Esophagus (tissue), 2 donors: Measurements from ENCODE around the gene AGPAT4. TPM values are rescaled to one million over a fixed set of nuclear protein-coding genes. Genes with fewer than 3 reads are reported as not detected.

Source experiments
- H3K27ac ChIP-seq, 2 donors: one replicate each; pipeline ENCODE4 v1.5.1; 2013; ENCODE audit warnings: low read depth in 2 of 2, mild to moderate bottlenecking in 2 of 2, inconsistent platforms in 1 of 2, low read length in 1 of 2, moderate library complexity in 1 of 2
- H3K27me3 ChIP-seq, 2 donors: one replicate each; pipeline ENCODE4 v1.6.1; 2013; ENCODE audit warnings: low read length in 2 of 2, control low read depth in 1 of 2, mild to moderate bottlenecking in 1 of 2; ENCODE audit not compliant: insufficient read depth in 2 of 2, control insufficient read depth in 1 of 2
- H3K36me3 ChIP-seq, 2 donors: one replicate each; pipeline ENCODE4 v1.6.1; 2013; ENCODE audit warnings: low read length in 1 of 2; ENCODE audit not compliant: control insufficient read depth in 2 of 2, insufficient read depth in 2 of 2
- H3K4me1 ChIP-seq, 2 donors: one replicate each; pipeline ENCODE4 v1.6.1; 2013; ENCODE audit warnings: low read length in 1 of 2; ENCODE audit not compliant: control insufficient read depth in 2 of 2, insufficient read depth in 2 of 2
- H3K4me3 ChIP-seq, 2 donors: one replicate each; pipeline ENCODE4 v1.5.1; 2013; ENCODE audit warnings: low read length in 2 of 2, mild to moderate bottlenecking in 2 of 2, low read depth in 1 of 2, moderate library complexity in 1 of 2
- H3K9me3 ChIP-seq, 2 donors: one replicate each; pipeline ENCODE4 v1.6.1; 2013; ENCODE audit warnings: mild to moderate bottlenecking in 2 of 2, low read depth in 1 of 2, low read length in 1 of 2, moderate library complexity in 1 of 2; ENCODE audit not compliant: control insufficient read depth in 2 of 2, insufficient read depth in 1 of 2
- WGBS, 2 donors: extraction: QIAGEN DNeasy Blood & Tissue Kit; methylation state at CpG; one replicate each; pipeline ENCODE4 v1.1.7; 2013; 5-methylcytosine and 5-hydroxymethylcytosine counted together
- polyA plus RNA-seq, 2 donors: library from polyadenylated mRNA; stranded (reverse); fragments of 200-250 nt; gene quantifications; one replicate each; pipeline ENCODE4 v1.2.3, GENCODE V29; 2013
- donor health status: healthy with polysubstance abuse.
- donor health status: Bipolar disorder and iron deficiency.

AGPAT4 gene
- polyA plus RNA-seq, 2 donors = 1.4 to 2.0 TPM

- WGBS, 2 donors = 89% methylated on average over 9 of the region's 9 CpGs
- H3K4me3 ChIP-seq = no peak overlapping the region
- H3K36me3 ChIP-seq = peaks cover 0 to 18% of the 10 kb centered on the region in 2 donors
These were observed 121.4 kb downstream of the AGPAT4 start for GRCh38 chr6:161152527-161152862.

GRCh38 chr6:161151660-161152526, 122.0 kb downstream of the AGPAT4 start:
- H3K36me3 ChIP-seq = peaks cover 0 to 18% of the 10 kb centered on the region in 2 donors
- 93% methylated on average over 17 to 19 of the region's 19 CpGs for WGBS, 2 donors
- no peak overlapping the region for H3K4me3 ChIP-seq

More at GRCh38 chr6:161152527-161152862, 121.4 kb downstream of the AGPAT4 start:
- H3K9me3 ChIP-seq = no peaks in the 10 kb centered on the region
- no peak overlapping the region for H3K27ac ChIP-seq
- H3K4me1 ChIP-seq = no peaks in the 10 kb centered on the region
- H3K27me3 ChIP-seq = no peaks in the 10 kb centered on the region

GRCh38 chr6:161151059-161151645, 122.7 kb downstream of the AGPAT4 start:
- H3K36me3 ChIP-seq = peaks cover 0 to 20% of the 10 kb centered on the region in 2 donors
- no peaks in the 10 kb centered on the region for H3K4me1 ChIP-seq
- H3K27me3 ChIP-seq = no peaks in the 10 kb centered on the region
- no peak overlapping the region for H3K27ac ChIP-seq
- no peaks in the 10 kb centered on the region for H3K9me3 ChIP-seq
- H3K4me3 ChIP-seq = no peak overlapping the region
- 96% methylated on average over 18 of the region's 18 CpGs for WGBS, 2 donors

More at GRCh38 chr6:161151660-161152526, 122.0 kb downstream of the AGPAT4 start:
- H3K4me1 ChIP-seq = no peaks in the 10 kb centered on the region
- no peak overlapping the region for H3K27ac ChIP-seq
- no peaks in the 10 kb centered on the region for H3K27me3 ChIP-seq
- H3K9me3 ChIP-seq = no peaks in the 10 kb centered on the region

DNA sequence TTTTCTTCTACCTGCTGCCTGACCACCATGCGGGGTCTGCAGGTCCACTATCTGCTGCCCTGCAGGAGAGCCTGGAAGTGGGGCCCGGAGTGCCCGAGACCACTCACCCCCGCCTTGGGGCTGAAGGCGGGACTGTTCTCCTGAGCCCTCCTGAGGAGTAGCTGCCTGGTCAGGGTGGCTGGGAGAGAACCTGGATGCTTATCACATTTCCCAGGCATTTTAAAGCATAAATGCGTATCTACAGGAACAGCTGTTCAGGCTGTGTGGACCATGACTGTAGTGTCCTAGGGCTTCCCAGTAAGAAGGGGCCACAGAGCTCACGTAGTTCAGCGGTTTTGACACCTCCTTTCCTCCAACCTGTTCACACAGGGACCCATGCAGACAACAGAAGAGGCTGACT, 123.3 kb downstream of the AGPAT4 start:
- 93 to 96% methylated on average over 8 of the region's 8 CpGs for WGBS, 2 donors
- Histone ChIP-seq H3K36me3 (peaks cover 0 to 20% of the 10 kb centered on the region in 2 donors), H3K4me1 (no peaks in the 10 kb centered on the region), H3K27me3 (no peaks in the 10 kb centered on the region), H3K9me3 (no peaks in the 10 kb centered on the region), H3K4me3 (no peak overlapping the region), H3K27ac (no peak overlapping the region)

DNA sequence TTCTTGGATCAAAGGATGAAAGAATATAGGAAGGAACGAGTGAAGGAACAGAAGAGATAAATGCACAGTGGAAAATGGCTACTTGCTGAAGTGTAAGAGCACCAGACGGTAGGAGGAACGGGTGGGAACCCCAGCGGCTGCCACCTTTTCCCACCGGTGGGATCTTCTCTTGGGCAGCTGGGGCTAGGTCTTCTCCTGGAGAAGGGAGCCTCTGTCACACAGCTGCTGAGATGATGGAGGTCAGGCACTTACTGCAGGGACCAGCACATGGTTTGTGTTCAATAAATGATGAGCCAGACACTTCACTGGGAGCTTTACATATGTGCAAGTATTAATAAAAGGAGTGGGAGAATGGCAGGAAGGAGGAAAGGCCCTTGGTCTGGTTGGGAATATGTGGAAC, 123.7 kb downstream of the AGPAT4 start:
- Histone ChIP-seq H3K4me1 (no peaks in the 10 kb centered on the region), H3K36me3 (peaks cover 0 to 20% of the 10 kb centered on the region in 2 donors), H3K27ac (no peak overlapping the region), H3K4me3 (no peak overlapping the region), H3K27me3 (no peaks in the 10 kb centered on the region), H3K9me3 (no peaks in the 10 kb centered on the region)
- WGBS, 2 donors = 93 to 94% methylated on average over 5 of the region's 5 CpGs

DNA sequence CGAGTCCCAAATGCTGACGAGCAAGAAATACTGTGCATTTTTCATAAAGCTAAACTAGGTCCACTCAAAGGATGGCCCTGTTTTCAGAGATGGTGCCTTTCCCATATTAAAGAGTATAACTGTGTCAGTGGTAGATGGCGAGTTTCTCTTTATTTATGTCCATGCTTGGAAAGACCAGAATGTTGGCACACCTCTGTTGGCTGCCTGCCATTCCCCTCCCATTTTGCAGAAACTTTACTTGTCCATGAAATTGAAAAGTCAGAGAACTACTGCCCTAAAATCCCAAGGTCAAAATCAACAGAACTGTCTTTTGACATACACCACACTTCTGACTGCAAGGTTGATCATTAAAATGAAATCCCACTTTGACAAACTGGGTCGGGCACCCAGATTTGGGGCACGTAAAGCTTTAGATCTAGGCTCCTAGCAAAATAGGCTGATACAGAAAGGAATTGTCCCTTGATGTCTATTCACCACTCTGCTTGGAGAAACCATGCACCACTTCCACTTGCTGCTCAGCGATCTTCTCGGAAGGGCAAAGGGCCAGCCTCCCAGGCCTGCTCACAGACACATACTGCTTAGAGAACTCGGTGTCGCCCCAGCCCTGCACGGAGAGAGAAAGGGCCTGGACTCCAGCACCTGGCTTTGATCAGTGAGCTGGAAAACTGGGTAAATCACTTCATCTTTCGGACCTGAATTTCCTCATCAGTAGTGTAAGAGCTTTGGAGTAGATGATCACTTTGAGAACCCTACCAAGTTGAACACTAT, 130.0 kb downstream of the AGPAT4 start:
- Histone ChIP-seq H3K27ac (no peak overlapping the region), H3K36me3 (peaks cover 0 to 13% of the 10 kb centered on the region in 2 donors), H3K4me1 (peaks cover 2 to 17% of the 10 kb centered on the region in 2 donors), H3K4me3 (no peak overlapping the region), H3K27me3 (no peaks in the 10 kb centered on the region), H3K9me3 (no peaks in the 10 kb centered on the region)
- 91 to 96% methylated on average over 11 of the region's 11 CpGs for WGBS, 2 donors

- Histone ChIP-seq H3K9me3 (no peaks in the 10 kb centered on the region), H3K27me3 (no peaks in the 10 kb centered on the region), H3K36me3 (peaks cover 0 to 13% of the 10 kb centered on the region in 2 donors), H3K4me1 (peaks cover 4 to 21% of the 10 kb centered on the region in 2 donors), H3K4me3 (no peak overlapping the region), H3K27ac (no peak overlapping the region)
- WGBS, 2 donors = 93 to 94% methylated on average over 5 of the region's 5 CpGs
These were observed 130.9 kb downstream of the AGPAT4 start for GRCh38 chr6:161142957-161143296.

GRCh38 chr6:161141173-161141572, 132.7 kb downstream of the AGPAT4 start:
- peaks cover 4 to 22% of the 10 kb centered on the region in 2 donors for H3K4me1 ChIP-seq
- no peaks in the 10 kb centered on the region for H3K9me3 ChIP-seq
- 78 to 86% methylated on average over 11 of the region's 11 CpGs for WGBS, 2 donors
- H3K36me3 ChIP-seq = peaks cover 0 to 9% of the 10 kb centered on the region in 2 donors
- H3K27ac ChIP-seq = no peak overlapping the region
- no peak overlapping the region for H3K4me3 ChIP-seq
- no peaks in the 10 kb centered on the region for H3K27me3 ChIP-seq

DNA sequence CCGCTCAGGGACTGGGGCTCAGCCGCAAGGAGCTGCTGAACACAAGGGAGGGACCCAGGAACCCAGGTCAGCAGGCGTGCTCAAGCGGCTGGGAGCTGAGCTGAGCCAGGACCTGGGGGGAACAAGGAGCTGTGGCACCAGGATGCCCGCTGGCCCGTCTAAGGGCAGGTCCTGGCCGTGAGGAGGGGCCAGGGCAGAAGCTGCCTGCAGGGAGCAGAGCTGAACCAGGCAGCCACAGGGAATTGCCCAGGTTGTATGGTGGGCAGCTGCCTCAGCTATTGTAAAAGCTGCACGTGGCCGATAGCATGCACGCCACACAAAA, 133.3 kb downstream of the AGPAT4 start:
- Histone ChIP-seq H3K9me3 (no peaks in the 10 kb centered on the region), H3K27me3 (no peaks in the 10 kb centered on the region), H3K4me1 (peaks cover 4 to 22% of the 10 kb centered on the region in 2 donors), H3K36me3 (peaks cover 0 to 12% of the 10 kb centered on the region in 2 donors), H3K4me3 (no peak overlapping the region), H3K27ac (no peak overlapping the region)
- WGBS, 2 donors = 95 to 96% methylated on average over 10 of the region's 10 CpGs
